ENCODE data around the gene TMEM132E.
A peak's percentile ranks its signal among the peaks of the same experiment; 100 is the strongest.

TMEM132E gene, protein sequence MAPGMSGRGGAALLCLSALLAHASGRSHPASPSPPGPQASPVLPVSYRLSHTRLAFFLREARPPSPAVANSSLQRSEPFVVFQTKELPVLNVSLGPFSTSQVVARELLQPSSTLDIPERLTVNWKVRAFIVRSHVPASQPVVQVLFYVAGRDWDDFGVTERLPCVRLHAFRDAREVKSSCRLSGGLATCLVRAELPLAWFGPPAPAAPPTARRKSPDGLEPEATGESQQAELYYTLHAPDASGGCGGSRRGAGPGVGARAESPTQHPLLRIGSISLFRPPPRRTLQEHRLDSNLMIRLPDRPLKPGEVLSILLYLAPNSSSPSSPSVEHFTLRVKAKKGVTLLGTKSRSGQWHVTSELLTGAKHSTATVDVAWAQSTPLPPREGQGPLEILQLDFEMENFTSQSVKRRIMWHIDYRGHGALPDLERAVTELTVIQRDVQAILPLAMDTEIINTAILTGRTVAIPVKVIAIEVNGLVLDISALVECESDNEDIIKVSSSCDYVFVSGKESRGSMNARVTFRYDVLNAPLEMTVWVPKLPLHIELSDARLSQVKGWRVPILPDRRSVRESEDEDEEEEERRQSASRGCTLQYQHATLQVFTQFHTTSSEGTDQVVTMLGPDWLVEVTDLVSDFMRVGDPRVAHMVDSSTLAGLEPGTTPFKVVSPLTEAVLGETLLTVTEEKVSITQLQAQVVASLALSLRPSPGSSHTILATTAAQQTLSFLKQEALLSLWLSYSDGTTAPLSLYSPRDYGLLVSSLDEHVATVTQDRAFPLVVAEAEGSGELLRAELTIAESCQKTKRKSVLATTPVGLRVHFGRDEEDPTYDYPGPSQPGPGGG (N-terminal part only)

DNA sequence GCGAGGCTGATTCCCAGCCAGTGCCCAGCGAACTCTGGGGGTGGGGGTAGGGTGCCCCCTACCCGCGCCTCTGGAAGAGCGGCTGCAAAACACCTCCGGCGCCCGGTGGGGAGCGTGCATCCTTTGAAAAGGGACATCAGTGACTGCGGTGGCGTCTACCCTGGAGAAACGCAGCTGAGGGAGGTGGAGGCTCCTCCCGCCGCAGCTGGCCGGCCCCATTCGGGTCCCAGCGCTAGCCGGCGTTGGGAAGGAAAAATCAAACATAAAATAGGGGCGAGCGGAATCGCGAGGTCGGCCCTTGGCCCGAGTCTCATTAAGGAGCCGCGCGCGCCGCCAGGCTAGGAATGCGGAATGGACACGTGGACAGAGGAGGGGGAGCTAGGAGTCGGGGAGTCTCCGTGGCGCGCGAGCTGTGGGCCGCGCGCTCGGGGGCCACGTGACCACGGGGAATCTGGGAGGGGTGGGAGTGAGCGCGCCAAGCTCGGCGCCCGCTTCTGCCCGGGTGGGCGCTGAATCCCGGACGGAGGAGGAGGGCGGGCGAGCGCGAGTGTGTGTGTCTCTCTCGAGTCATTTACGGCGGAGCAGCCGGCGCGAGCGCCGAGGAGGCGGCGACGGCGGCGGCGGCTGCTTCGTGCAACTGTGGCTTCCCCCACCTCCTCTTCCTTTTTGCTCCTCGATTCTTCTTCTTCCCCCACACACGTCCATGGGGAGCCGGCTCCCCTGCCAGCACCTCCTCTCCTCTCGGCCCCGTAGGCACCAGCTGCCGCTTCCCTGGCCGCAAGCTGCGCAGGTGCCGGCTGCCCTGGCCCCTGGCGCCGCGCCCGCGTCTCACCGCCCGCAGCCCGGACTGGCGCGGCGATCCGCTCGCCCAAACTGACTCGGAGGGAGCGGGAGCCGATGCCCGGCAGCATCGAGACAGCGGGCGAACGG, at the start of gene TMEM132E:
Gene TMEM132E, plus strand, starts transcription at position 566 of the 930 bp plus-strand sequence. CDS start 1,495 bp downstream, outside the sequence.
- TF ChIP-seq ARNTL (CRISPR knock-in tag; IDR thresholded peaks at IDR 0.05; ENCODE audit: borderline replicate concordance, low read depth) = no peak
- no peak for TF ChIP-seq ZNF8 (CRISPR knock-in tag; IDR thresholded peaks at IDR 0.05)
- TF ChIP-seq, protein P1, sequence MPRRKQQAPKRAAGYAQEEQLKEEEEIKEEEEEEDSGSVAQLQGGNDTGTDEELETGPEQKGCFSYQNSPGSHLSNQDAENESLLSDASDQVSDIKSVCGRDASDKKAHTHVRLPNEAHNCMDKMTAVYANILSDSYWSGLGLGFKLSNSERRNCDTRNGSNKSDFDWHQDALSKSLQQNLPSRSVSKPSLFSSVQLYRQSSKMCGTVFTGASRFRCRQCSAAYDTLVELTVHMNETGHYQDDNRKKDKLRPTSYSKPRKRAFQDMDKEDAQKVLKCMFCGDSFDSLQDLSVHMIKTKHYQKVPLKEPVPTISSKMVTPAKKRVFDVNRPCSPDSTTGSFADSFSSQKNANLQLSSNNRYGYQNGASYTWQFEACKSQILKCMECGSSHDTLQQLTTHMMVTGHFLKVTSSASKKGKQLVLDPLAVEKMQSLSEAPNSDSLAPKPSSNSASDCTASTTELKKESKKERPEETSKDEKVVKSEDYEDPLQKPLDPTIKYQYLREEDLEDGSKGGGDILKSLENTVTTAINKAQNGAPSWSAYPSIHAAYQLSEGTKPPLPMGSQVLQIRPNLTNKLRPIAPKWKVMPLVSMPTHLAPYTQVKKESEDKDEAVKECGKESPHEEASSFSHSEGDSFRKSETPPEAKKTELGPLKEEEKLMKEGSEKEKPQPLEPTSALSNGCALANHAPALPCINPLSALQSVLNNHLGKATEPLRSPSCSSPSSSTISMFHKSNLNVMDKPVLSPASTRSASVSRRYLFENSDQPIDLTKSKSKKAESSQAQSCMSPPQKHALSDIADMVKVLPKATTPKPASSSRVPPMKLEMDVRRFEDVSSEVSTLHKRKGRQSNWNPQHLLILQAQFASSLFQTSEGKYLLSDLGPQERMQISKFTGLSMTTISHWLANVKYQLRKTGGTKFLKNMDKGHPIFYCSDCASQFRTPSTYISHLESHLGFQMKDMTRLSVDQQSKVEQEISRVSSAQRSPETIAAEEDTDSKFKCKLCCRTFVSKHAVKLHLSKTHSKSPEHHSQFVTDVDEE (CRISPR knock-in tag; IDR thresholded peaks at IDR 0.05) = no peak
- TF ChIP-seq PPARA (CRISPR knock-in tag; IDR thresholded peaks at IDR 0.05; ENCODE audit: borderline replicate concordance) = no peak
- no peak for TF ChIP-seq BACH2 (CRISPR knock-in tag; IDR thresholded peaks at IDR 0.05; ENCODE audit: borderline replicate concordance)
- no peak for TF ChIP-seq SNAI2 (CRISPR knock-in tag; IDR thresholded peaks at IDR 0.05)
- no peak for TF ChIP-seq TCF4 (CRISPR knock-in tag; IDR thresholded peaks at IDR 0.05; ENCODE audit: borderline replicate concordance)
- TF ChIP-seq ZNF70 (CRISPR knock-in tag; IDR thresholded peaks at IDR 0.05) = no peak
- TF ChIP-seq RARB (CRISPR knock-in tag; IDR thresholded peaks at IDR 0.05) = no peak
- TF ChIP-seq, protein P2, sequence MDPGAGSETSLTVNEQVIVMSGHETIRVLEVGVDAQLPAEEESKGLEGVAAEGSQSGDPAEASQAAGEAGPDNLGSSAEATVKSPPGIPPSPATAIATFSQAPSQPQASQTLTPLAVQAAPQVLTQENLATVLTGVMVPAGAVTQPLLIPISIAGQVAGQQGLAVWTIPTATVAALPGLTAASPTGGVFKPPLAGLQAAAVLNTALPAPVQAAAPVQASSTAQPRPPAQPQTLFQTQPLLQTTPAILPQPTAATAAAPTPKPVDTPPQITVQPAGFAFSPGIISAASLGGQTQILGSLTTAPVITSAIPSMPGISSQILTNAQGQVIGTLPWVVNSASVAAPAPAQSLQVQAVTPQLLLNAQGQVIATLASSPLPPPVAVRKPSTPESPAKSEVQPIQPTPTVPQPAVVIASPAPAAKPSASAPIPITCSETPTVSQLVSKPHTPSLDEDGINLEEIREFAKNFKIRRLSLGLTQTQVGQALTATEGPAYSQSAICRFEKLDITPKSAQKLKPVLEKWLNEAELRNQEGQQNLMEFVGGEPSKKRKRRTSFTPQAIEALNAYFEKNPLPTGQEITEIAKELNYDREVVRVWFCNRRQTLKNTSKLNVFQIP (CRISPR knock-in tag; IDR thresholded peaks at IDR 0.05; ENCODE audit: borderline replicate concordance, low read depth) = no peak
- TF ChIP-seq ZC3H10 (CRISPR knock-in tag; IDR thresholded peaks at IDR 0.05) = no peak
- peak; percentile 21; the same call in 2 of the 3 replicates for ATAC-seq

DNA sequence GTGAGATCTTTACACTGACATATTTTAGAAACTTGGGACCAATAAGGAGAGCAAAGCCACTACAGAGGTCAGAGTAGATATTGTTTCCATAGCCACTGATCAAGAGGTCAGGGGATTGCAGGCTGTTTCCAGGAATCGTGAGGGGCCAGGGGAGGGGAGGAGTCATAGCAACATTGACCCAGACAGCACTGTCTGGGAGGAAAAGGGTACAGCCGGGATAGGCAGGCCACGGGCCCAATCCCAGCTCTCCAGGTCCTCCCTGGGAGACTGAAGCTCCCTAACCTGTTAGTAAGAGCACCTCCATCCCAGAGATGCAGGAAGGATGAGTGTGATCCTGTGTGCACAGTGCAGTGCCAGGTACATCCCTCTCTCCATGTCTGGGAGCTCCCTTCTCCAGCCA, 48.5 kb upstream of the TMEM132E start:
- ATAC-seq = no peak
- TF ChIP-seq, protein P3, sequence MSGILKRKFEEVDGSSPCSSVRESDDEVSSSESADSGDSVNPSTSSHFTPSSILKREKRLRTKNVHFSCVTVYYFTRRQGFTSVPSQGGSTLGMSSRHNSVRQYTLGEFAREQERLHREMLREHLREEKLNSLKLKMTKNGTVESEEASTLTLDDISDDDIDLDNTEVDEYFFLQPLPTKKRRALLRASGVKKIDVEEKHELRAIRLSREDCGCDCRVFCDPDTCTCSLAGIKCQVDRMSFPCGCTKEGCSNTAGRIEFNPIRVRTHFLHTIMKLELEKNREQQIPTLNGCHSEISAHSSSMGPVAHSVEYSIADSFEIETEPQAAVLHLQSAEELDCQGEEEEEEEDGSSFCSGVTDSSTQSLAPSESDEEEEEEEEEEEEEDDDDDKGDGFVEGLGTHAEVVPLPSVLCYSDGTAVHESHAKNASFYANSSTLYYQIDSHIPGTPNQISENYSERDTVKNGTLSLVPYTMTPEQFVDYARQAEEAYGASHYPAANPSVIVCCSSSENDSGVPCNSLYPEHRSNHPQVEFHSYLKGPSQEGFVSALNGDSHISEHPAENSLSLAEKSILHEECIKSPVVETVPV (CRISPR knock-in tag; IDR thresholded peaks at IDR 0.05) = no peak
- TF ChIP-seq ARNTL (CRISPR knock-in tag; IDR thresholded peaks at IDR 0.05; ENCODE audit: borderline replicate concordance, low read depth) = no peak
- TF ChIP-seq, protein P2 (CRISPR knock-in tag; IDR thresholded peaks at IDR 0.05; ENCODE audit: borderline replicate concordance, low read depth) = no peak
- TF ChIP-seq TCF4 (CRISPR knock-in tag; IDR thresholded peaks at IDR 0.05; ENCODE audit: borderline replicate concordance) = no peak
- no peak for TF ChIP-seq ZNF8 (CRISPR knock-in tag; IDR thresholded peaks at IDR 0.05)
- no peak for TF ChIP-seq TOX (CRISPR knock-in tag; IDR thresholded peaks at IDR 0.05; ENCODE audit: borderline replicate concordance)
- TF ChIP-seq CSDC2 (CRISPR knock-in tag; IDR thresholded peaks at IDR 0.05) = no peak
- no peak for TF ChIP-seq SNAI2 (CRISPR knock-in tag; IDR thresholded peaks at IDR 0.05)
- TF ChIP-seq, protein P4, sequence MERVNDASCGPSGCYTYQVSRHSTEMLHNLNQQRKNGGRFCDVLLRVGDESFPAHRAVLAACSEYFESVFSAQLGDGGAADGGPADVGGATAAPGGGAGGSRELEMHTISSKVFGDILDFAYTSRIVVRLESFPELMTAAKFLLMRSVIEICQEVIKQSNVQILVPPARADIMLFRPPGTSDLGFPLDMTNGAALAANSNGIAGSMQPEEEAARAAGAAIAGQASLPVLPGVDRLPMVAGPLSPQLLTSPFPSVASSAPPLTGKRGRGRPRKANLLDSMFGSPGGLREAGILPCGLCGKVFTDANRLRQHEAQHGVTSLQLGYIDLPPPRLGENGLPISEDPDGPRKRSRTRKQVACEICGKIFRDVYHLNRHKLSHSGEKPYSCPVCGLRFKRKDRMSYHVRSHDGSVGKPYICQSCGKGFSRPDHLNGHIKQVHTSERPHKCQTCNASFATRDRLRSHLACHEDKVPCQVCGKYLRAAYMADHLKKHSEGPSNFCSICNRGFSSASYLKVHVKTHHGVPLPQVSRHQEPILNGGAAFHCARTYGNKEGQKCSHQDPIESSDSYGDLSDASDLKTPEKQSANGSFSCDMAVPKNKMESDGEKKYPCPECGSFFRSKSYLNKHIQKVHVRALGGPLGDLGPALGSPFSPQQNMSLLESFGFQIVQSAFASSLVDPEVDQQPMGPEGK (CRISPR knock-in tag; IDR thresholded peaks at IDR 0.05; ENCODE audit: borderline replicate concordance) = no peak
- no peak for TF ChIP-seq ZNF565 (CRISPR knock-in tag; conservative IDR thresholded peaks at IDR 0.05; ENCODE audit: low read depth)
- no peak for TF ChIP-seq PPARA (CRISPR knock-in tag; IDR thresholded peaks at IDR 0.05; ENCODE audit: borderline replicate concordance)

Measured in SK-N-SH treated with all-trans-retinoic acid at 6 μM for 48 hours (cell line).